ENCODE measurements around the gene LANCL2.
"Not testable (repeated sequence)": the region's sequence is repeated elsewhere in the genome, so short reads cannot be mapped to it uniquely, and the experiment has no call there.

Gene LANCL2

GRCh38 chr7:55345292-55345691 lies 19.8 kb upstream of the LANCL2 start:
- Histone ChIP-seq H3K36me3 (ENCODE audit: control insufficient read depth in 4 of 4, insufficient read depth in 4 of 4, low read length in 3 of 4) (no peaks in the 10 kb centered on the region), H3K27ac (ENCODE audit: insufficient read depth in 1 of 2, low read depth in 1 of 2, low read length in 2 of 2, poor library complexity in 1 of 2, severe bottlenecking in 2 of 2) (no peak overlapping the region), H3K9me3 (ENCODE audit: control extremely low read depth in 1 of 5, control insufficient read depth in 4 of 5, insufficient read depth in 2 of 5, low read depth in 1 of 5, low read length in 4 of 5) (peaks cover 0 to 25% (median 5%) of the 10 kb centered on the region in 5 experiments), H3K4me1 (ENCODE audit: control extremely low read depth in 1 of 4, control insufficient read depth in 4 of 4, insufficient read depth in 4 of 4, low read length in 3 of 4) (no peaks in the 10 kb centered on the region), H3K27me3 (replicated peaks in 2 of 5; ENCODE audit: control insufficient read depth in 4 of 5, insufficient read depth in 5 of 5, low read length in 4 of 5) (peaks cover 2 to 20% (median 4%) of the 10 kb centered on the region in 5 experiments), H3K4me3 (ENCODE audit: control insufficient read depth in 1 of 7, extremely low read depth in 1 of 7, insufficient read depth in 4 of 7, low read depth in 2 of 7, low read length in 6 of 7) (no peak overlapping the region)
- no peak for DNase-seq
- ChIA-PET POLR2A (no interaction called here), CTCF (no interaction called here)
- WGBS (ENCODE audit: insufficient coverage), result 81% methylated on average over 16 of the region's 22 CpGs

- peaks cover 2 to 20% (median 4%) of the 10 kb centered on the region in 5 experiments for H3K27me3 ChIP-seq (replicated peaks in 2 of 5; ENCODE audit: control insufficient read depth in 4 of 5, insufficient read depth in 5 of 5, low read length in 4 of 5)
- DNase-seq, result no peak
- H3K4me1 ChIP-seq (ENCODE audit: control extremely low read depth in 1 of 4, control insufficient read depth in 4 of 4, insufficient read depth in 4 of 4, low read length in 3 of 4), result peaks cover 0 to 10% (median 0%) of the 10 kb centered on the region in 4 experiments
- ChIA-PET POLR2A (no interaction called here), CTCF (interaction anchor here (1.3 kb wide), 1 partner anchor 68 kb away, joined by 3 read pairs; no protein-coding TSS in a partner anchor)
- no peak overlapping the region for H3K27ac ChIP-seq (ENCODE audit: insufficient read depth in 1 of 2, low read depth in 1 of 2, low read length in 2 of 2, poor library complexity in 1 of 2, severe bottlenecking in 2 of 2)
- WGBS (ENCODE audit: insufficient coverage), result 87% methylated on average over 4 of the region's 4 CpGs
- no peak overlapping the region for H3K4me3 ChIP-seq (ENCODE audit: control insufficient read depth in 1 of 7, extremely low read depth in 1 of 7, insufficient read depth in 4 of 7, low read depth in 2 of 7, low read length in 6 of 7)
- H3K9me3 ChIP-seq (ENCODE audit: control extremely low read depth in 1 of 5, control insufficient read depth in 4 of 5, insufficient read depth in 2 of 5, low read depth in 1 of 5, low read length in 4 of 5), result peaks cover 0 to 22% (median 5%) of the 10 kb centered on the region in 5 experiments
- H3K36me3 ChIP-seq (ENCODE audit: control insufficient read depth in 4 of 4, insufficient read depth in 4 of 4, low read length in 3 of 4), result no peaks in the 10 kb centered on the region
These were observed 16.6 kb upstream of the LANCL2 start for GRCh38 chr7:55348502-55348901.

DNA sequence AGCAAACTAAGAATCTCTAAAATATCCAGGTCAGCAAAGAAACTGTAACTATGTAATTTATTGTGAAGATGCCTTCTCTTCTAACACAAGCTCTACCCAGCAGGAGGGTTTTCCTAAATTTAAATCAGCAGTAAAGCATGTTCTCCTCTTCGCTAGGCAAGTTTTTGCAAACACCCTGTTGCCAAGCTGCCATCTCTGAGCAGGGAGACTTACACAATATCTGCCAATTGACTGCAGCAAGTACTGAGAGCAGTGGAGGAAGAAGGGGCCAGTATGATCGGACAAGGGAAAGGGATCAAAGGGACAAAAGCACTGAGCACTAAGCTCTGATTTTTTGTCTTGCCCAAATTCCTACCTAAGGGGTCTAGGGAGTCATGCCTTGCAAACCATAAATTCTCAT lies 16.0 kb upstream of the LANCL2 start:
- Histone ChIP-seq H3K4me3 (ENCODE audit: control insufficient read depth in 1 of 7, extremely low read depth in 1 of 7, insufficient read depth in 4 of 7, low read depth in 2 of 7, low read length in 6 of 7) (no peak overlapping the region), H3K9me3 (ENCODE audit: control extremely low read depth in 1 of 5, control insufficient read depth in 4 of 5, insufficient read depth in 2 of 5, low read depth in 1 of 5, low read length in 4 of 5) (peaks cover 0 to 18% (median 3%) of the 10 kb centered on the region in 5 experiments), H3K4me1 (ENCODE audit: control extremely low read depth in 1 of 4, control insufficient read depth in 4 of 4, insufficient read depth in 4 of 4, low read length in 3 of 4) (peaks cover 0 to 10% (median 0%) of the 10 kb centered on the region in 4 experiments), H3K27me3 (replicated peaks in 2 of 5; ENCODE audit: control insufficient read depth in 4 of 5, insufficient read depth in 5 of 5, low read length in 4 of 5) (peaks cover 2 to 18% (median 4%) of the 10 kb centered on the region in 5 experiments), H3K36me3 (ENCODE audit: control insufficient read depth in 4 of 4, insufficient read depth in 4 of 4, low read length in 3 of 4) (no peaks in the 10 kb centered on the region), H3K27ac (ENCODE audit: insufficient read depth in 1 of 2, low read depth in 1 of 2, low read length in 2 of 2, poor library complexity in 1 of 2, severe bottlenecking in 2 of 2) (no peak overlapping the region)
- ChIA-PET POLR2A (no interaction called here), CTCF (no interaction called here)
- WGBS (ENCODE audit: insufficient coverage), result 53% methylated on average over 2 of the region's 2 CpGs
- no peak for DNase-seq

GRCh38 chr7:55350281-55350680 lies 14.9 kb upstream of the LANCL2 start:
- peaks cover 0 to 8% (median 0%) of the 10 kb centered on the region in 5 experiments for H3K9me3 ChIP-seq (ENCODE audit: control extremely low read depth in 1 of 5, control insufficient read depth in 4 of 5, insufficient read depth in 2 of 5, low read depth in 1 of 5, low read length in 4 of 5)
- ChIA-PET POLR2A (no interaction called here), CTCF (no interaction called here)
- H3K27ac ChIP-seq (ENCODE audit: insufficient read depth in 1 of 2, low read depth in 1 of 2, low read length in 2 of 2, poor library complexity in 1 of 2, severe bottlenecking in 2 of 2), result no peak overlapping the region
- H3K4me1 ChIP-seq (ENCODE audit: control extremely low read depth in 1 of 4, control insufficient read depth in 4 of 4, insufficient read depth in 4 of 4, low read length in 3 of 4), result peaks cover 0 to 10% (median 0%) of the 10 kb centered on the region in 4 experiments
- H3K27me3 ChIP-seq (replicated peaks in 2 of 5; ENCODE audit: control insufficient read depth in 4 of 5, insufficient read depth in 5 of 5, low read length in 4 of 5), result peaks cover 2 to 11% (median 4%) of the 10 kb centered on the region in 5 experiments
- H3K36me3 ChIP-seq (ENCODE audit: control insufficient read depth in 4 of 4, insufficient read depth in 4 of 4, low read length in 3 of 4), result no peaks in the 10 kb centered on the region
- no peak overlapping the region for H3K4me3 ChIP-seq (ENCODE audit: control insufficient read depth in 1 of 7, extremely low read depth in 1 of 7, insufficient read depth in 4 of 7, low read depth in 2 of 7, low read length in 6 of 7)
- DNase-seq, result no peak
- 100% methylated on average over 1 of the region's 7 CpGs for WGBS (ENCODE audit: insufficient coverage)

DNA sequence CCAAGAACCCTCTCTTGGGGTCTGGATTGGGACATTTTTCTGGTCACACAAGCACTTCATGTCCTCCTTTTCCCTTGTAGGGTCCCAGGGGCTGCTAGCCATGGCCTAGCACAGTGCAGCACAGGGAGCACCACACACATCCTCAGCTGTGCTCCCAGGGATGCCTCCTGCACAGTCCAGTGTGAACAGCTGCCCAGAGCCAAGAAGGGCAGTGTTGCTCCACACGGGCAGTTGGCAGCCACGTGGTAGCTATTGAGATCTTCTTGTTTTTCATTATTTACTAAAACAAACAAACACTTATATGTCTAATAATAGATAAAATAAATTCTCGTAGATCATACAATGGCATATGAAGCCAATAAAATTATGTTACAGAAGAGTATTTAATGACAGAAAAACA lies 13.9 kb upstream of the LANCL2 start:
- ChIA-PET POLR2A (no interaction called here), CTCF (interaction anchor here (1.2 kb wide), 1 partner anchor 9 kb away, joined by 3 read pairs; no protein-coding TSS in a partner anchor)
- WGBS (ENCODE audit: insufficient coverage), result 75% methylated on average over 2 of the region's 3 CpGs
- H3K27me3 ChIP-seq (replicated peaks in 2 of 5; ENCODE audit: control insufficient read depth in 4 of 5, insufficient read depth in 5 of 5, low read length in 4 of 5), result peaks cover under 1 to 11% (median 3%) of the 10 kb centered on the region in 5 experiments
- no peaks in the 10 kb centered on the region for H3K36me3 ChIP-seq (ENCODE audit: control insufficient read depth in 4 of 4, insufficient read depth in 4 of 4, low read length in 3 of 4)
- H3K9me3 ChIP-seq (ENCODE audit: control extremely low read depth in 1 of 5, control insufficient read depth in 4 of 5, insufficient read depth in 2 of 5, low read depth in 1 of 5, low read length in 4 of 5), result no peaks in the 10 kb centered on the region
- peaks cover 0 to 10% (median 0%) of the 10 kb centered on the region in 4 experiments for H3K4me1 ChIP-seq (ENCODE audit: control extremely low read depth in 1 of 4, control insufficient read depth in 4 of 4, insufficient read depth in 4 of 4, low read length in 3 of 4)
- no peak overlapping the region for H3K4me3 ChIP-seq (ENCODE audit: control insufficient read depth in 1 of 7, extremely low read depth in 1 of 7, insufficient read depth in 4 of 7, low read depth in 2 of 7, low read length in 6 of 7)
- no peak overlapping the region for H3K27ac ChIP-seq (ENCODE audit: insufficient read depth in 1 of 2, low read depth in 1 of 2, low read length in 2 of 2, poor library complexity in 1 of 2, severe bottlenecking in 2 of 2)
- no peak for DNase-seq

DNA sequence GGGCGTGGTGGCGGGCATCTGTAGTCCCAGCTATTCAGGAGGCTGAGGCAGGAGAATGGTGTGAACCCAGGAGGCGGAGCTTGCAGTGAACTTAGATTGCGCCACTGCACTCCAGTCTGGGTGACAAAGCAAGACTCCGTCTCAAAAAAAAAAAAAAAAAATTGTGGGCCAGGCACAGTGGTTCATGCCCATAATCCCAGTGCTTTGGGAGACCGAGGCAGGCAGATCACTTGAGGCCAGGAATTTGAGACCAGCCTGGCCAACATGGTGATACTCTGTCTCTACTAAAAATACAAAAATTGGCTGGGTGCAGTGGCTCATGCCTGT lies 12.2 kb upstream of the LANCL2 start:
- H3K27me3 ChIP-seq (replicated peaks in 2 of 5; ENCODE audit: control insufficient read depth in 4 of 5, insufficient read depth in 5 of 5, low read length in 4 of 5); CTCF ChIA-PET; H3K36me3 ChIP-seq (ENCODE audit: control insufficient read depth in 4 of 4, insufficient read depth in 4 of 4, low read length in 3 of 4); DNase-seq; H3K9me3 ChIP-seq (ENCODE audit: control extremely low read depth in 1 of 5, control insufficient read depth in 4 of 5, insufficient read depth in 2 of 5, low read depth in 1 of 5, low read length in 4 of 5); POLR2A ChIA-PET; H3K4me1 ChIP-seq (ENCODE audit: control extremely low read depth in 1 of 4, control insufficient read depth in 4 of 4, insufficient read depth in 4 of 4, low read length in 3 of 4); H3K27ac ChIP-seq (ENCODE audit: insufficient read depth in 1 of 2, low read depth in 1 of 2, low read length in 2 of 2, poor library complexity in 1 of 2, severe bottlenecking in 2 of 2); H3K4me3 ChIP-seq (ENCODE audit: control insufficient read depth in 1 of 7, extremely low read depth in 1 of 7, insufficient read depth in 4 of 7, low read depth in 2 of 7, low read length in 6 of 7): not testable (repeated sequence)
- WGBS (ENCODE audit: insufficient coverage), result 95% methylated on average over 3 of the region's 6 CpGs

DNA sequence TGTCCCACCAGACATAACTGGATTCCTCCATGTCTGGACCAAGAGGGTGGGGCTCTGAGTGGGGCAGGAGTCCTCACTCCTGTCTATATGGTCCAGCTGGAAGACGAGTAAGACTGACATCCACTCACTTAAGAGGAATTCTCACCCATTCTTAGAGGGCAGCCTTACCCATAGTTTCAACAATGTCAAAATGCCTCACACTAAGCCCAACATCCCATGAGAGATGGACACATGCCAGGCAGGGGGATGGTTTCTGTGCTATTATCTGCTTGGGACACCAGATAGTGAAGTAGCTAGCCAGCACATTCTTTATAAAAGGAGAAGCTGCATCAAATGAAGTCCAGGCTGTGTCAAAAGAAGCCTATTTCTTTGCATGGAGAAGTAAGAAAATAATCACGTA lies 4.7 kb upstream of the LANCL2 start:
- peaks cover 3 to 9% (median 7%) of the 10 kb centered on the region in 4 experiments for H3K4me1 ChIP-seq (ENCODE audit: control extremely low read depth in 1 of 4, control insufficient read depth in 4 of 4, insufficient read depth in 4 of 4, low read length in 3 of 4)
- 100% methylated on average over 1 of the region's 2 CpGs for WGBS (ENCODE audit: insufficient coverage)
- POLR2A ChIA-PET, result no interaction called here
- CTCF ChIA-PET, result interaction anchor here (1.1 kb wide), 1 partner anchor 9 kb away, joined by 3 read pairs; no protein-coding TSS in a partner anchor
- H3K4me3 ChIP-seq (ENCODE audit: control insufficient read depth in 1 of 7, extremely low read depth in 1 of 7, insufficient read depth in 4 of 7, low read depth in 2 of 7, low read length in 6 of 7), result no peak overlapping the region
- no peaks in the 10 kb centered on the region for H3K9me3 ChIP-seq (ENCODE audit: control extremely low read depth in 1 of 5, control insufficient read depth in 4 of 5, insufficient read depth in 2 of 5, low read depth in 1 of 5, low read length in 4 of 5)
- H3K27me3 ChIP-seq (replicated peaks in 2 of 5; ENCODE audit: control insufficient read depth in 4 of 5, insufficient read depth in 5 of 5, low read length in 4 of 5), result peaks cover 0 to 9% (median 0%) of the 10 kb centered on the region in 5 experiments
- peak in 1 of 3 donors; percentile 13 for DNase-seq
- H3K27ac ChIP-seq (ENCODE audit: insufficient read depth in 1 of 2, low read depth in 1 of 2, low read length in 2 of 2, poor library complexity in 1 of 2, severe bottlenecking in 2 of 2), result no peak overlapping the region
- H3K36me3 ChIP-seq (ENCODE audit: control insufficient read depth in 4 of 4, insufficient read depth in 4 of 4, low read length in 3 of 4), result no peaks in the 10 kb centered on the region

Measured in common myeloid progenitor, CD34-positive (primary cell).